NK-92 (cell line): Measurements from ENCODE around the gene RASGRF2.
"Not testable (repeated sequence)": the region's sequence is repeated elsewhere in the genome, so short reads cannot be mapped to it uniquely, and the experiment has no call there.

Source experiments
- DNase-seq: peaks from one replicate; lab custom pipeline; 2025; ENCODE audit not compliant: unreplicated experiment; lab: John Stamatoyannopoulos, UW

The RASGRF2 gene

GRCh38 chr5:81067406-81067805 lies 107.2 kb downstream of the RASGRF2 start:
- no peak for DNase-seq

GRCh38 chr5:81068063-81068462 lies 107.9 kb downstream of the RASGRF2 start:
- no peak for DNase-seq

DNA sequence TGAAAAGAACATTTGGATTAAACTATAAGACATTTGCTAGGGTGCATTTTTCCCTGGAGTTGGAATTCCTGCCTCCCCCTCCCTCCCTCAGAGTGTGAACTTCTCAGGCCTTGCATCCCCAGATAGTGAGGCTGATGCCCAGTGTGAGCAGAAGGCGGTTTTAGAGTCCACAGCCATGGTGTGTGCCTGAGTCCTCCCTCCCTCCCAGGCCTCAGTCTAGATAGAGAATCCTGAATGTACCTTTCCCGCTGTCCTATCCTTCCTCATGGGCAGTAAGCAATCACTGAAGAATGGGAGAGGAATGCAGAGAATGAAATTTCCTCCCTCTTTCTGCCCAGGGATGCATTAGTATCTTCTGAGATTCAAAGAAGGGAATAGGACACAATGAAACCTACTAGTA lies 108.5 kb downstream of the RASGRF2 start:
- DNase-seq = no peak

- DNase-seq = no peak
Observed at GRCh38 chr5:81069990-81070389, 109.8 kb downstream of the RASGRF2 start.

- DNase-seq = no peak
Observed at GRCh38 chr5:81070571-81071255, 110.5 kb downstream of the RASGRF2 start.

DNA sequence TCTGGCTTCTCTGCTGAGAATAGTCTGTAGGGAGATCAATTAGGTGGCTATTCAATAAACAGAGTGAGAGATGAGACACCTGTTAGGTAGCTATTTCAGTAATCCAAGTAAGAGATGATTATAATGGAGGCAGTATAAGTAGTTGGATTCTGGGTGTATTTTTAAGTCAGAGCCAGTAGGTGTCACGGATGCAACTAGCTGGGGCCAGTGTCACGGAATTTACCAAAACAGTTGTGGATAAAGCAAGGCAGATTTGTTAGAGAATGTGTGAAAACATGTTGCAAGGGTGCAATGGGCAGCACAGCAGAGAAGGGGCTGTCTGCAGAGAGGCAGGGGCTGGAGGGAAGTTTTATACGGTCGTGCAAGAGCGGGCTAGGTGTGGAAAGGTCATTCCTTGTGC lies 114.9 kb downstream of the RASGRF2 start:
- DNase-seq = no peak

DNA sequence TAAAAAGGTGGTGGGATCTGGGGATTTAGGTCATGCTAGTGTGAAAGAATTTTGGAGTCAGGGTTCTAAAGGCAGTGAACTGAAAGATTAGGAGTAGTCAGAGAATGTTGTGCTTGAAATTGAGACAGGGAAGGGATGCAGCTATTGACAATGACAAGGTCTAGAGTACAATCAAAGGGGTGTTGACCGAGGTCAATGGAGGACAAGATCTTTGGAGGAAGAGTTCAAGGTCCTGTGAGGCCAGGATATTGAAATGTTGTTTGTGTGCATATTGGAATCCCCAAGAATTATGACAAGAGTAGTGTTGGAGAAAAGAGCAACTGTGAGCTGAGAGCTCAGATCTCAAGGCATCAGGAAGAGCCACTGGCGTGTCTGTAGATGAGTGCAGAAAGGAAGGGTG lies 116.9 kb downstream of the RASGRF2 start:
- DNase-seq = no peak

DNA sequence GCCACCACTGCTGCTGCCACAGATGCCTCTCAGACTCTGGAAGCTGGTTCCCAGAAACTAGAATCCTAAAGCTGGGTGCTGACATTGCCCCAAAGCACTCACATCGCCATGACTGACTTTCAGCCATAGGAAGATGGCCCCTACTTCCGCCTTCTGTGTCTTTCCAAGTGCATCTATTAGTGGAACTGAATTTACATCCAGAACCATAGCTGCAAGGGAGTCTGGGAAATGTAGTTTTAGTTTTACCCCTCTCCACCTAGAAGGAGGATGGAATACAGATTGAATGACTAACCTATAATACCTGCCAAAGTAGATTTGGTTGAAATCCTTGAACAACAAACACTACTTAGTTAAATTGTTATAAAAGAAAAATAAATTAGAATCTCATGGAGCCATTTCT lies 118.8 kb downstream of the RASGRF2 start:
- DNase-seq = no peak

GRCh38 chr5:81080809-81081460 lies 120.8 kb downstream of the RASGRF2 start:
- DNase-seq = no peak

- DNase-seq = no peak
Observed at GRCh38 chr5:81081461-81081835, 121.3 kb downstream of the RASGRF2 start.

DNA sequence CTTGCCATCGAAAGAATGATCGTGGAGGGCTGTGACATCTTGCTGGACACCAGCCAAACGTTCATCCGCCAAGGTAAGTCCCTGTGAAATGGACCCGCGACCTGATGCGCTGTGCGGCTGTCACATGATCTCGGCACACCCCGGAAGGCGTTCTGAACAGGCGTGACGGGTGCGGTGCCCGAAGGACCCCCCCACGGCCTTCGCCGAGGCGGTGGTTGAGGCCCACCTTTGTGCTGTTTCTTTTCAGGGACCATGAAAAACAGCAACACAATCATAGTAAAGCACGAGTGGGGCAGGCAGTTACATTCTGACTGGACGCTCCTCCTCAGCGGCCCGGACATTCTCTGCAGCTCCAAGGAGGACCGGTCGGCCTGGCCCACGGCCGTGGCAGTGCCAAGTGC lies 126.7 kb downstream of the RASGRF2 start:
- DNase-seq = no peak

- no peak for DNase-seq
Observed at GRCh38 chr5:81091199-81091598, 131.0 kb downstream of the RASGRF2 start.

GRCh38 chr5:81093536-81094196 lies 133.5 kb downstream of the RASGRF2 start:
- DNase-seq = no peak

GRCh38 chr5:81095835-81096234 lies 135.7 kb downstream of the RASGRF2 start:
- no peak for DNase-seq

DNA sequence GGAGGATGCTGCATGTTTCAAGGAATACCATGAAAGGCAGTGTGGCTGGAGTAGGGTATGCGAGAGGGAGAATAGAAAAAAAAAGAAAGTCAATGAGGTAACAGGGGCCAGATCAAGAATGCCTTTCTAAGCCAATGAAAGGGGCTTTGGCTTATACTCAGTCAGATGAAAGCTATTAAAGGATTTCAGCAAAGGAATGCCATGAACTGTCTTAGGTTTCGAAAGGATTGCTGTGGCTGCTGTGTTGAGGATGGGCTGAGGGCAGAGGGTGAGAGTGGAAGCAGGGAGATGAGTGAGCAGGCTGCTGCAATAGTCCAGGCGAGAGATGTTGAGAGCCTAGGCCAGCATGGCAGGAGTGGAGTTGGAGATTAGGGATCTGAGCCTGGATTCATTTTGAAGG lies 137.6 kb downstream of the RASGRF2 start:
- DNase-seq = no peak

- no peak for DNase-seq
Observed at GRCh38 chr5:81105261-81105877, 145.2 kb downstream of the RASGRF2 start.

DNA sequence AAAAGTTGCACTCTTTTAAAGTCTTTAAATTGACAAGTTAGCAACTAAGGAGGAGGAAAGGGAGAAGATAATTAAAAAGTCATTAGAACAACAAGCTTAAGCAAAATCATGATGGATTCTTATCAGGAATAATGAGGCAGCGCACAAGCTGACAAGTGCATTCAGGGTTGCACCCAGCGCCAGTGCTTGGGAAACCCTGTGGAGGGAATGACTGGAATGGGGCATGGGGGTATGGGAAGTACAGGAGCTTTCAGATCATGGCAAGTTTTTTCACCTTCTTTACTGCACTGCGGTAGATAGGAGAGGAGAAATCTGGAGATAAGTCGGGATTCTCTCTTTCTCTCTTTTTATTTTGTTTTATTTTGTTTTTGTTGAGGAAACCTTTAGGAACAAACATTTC lies 155.1 kb downstream of the RASGRF2 start:
- DNase-seq = no peak

DNA sequence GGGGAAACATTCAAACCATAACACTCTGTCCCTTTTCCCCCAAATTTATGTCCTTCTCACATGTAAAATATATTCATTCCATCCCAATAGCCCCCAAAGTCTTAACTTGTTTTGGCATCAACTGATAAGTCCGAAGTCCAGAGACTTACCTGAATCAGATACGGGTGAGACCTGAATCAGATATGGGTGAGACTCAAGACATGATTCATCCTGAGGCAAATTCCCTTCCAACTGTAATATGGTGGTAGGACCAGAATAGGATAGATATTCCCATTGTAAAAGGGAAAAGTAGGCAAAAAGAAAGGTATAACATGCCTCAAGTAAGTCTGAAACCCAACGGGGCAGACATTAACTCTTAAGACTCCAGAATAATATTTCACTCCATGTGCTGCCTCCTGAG lies 157.4 kb downstream of the RASGRF2 start:
- no peak for DNase-seq

GRCh38 chr5:81121273-81121672 lies 161.1 kb downstream of the RASGRF2 start:
- DNase-seq = no peak

- DNase-seq = no peak
Observed at GRCh38 chr5:81121836-81122630, 161.9 kb downstream of the RASGRF2 start.

DNA sequence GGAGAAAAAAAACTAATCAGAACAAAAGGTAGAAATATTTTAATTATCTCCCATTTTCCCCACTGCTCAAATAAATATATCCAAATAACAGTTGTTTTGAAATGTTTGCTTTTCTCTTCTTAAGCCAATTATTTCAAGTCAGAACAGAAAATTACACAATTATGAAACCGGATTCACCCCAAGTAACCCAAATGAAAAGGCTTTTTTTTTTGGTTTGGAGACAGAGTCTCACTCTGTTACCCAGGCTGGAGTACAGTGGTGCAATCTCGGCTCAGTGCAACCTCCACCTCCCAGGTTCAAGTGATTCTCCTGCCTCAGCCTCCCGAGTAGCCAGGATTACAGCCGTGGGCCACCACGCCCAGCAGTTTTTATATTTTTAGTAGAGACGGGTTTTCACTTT lies 164.5 kb downstream of the RASGRF2 start:
- not testable (repeated sequence) for DNase-seq
